Measurements from ENCODE around the gene XRCC3. TPM values are rescaled to one million over a fixed set of nuclear protein-coding genes. Genes with fewer than 3 reads are reported as not detected.

The XRCC3 gene
- total and polyA plus RNA-seq, 10 of the 15 experiments (the other 5 are each of a cell fraction or from before 2014, with no cell fraction given): 0.37 to 52.0 (median 26.8) TPM

- Histone ChIP-seq H3K27me3 (replicated peaks in 1 of 2; ENCODE audit: control insufficient read depth in 2 of 2, insufficient read depth in 2 of 2, low read length in 1 of 2) (no peaks in the 10 kb centered on the region), H3K79me2 (ENCODE audit: control insufficient read depth, insufficient read depth, low read length) (no peaks in the 10 kb centered on the region), H3K9me3 (replicated peaks; ENCODE audit: control insufficient read depth, insufficient read depth, low read length) (no peaks in the 10 kb centered on the region), H3K4me1 (ENCODE audit: control insufficient read depth, insufficient read depth, low read length) (no peaks in the 10 kb centered on the region), H3K9ac (ENCODE audit: control insufficient read depth, insufficient read depth, low read length) (no peak overlapping the region), H4K20me1 (ENCODE audit: control insufficient read depth, insufficient read depth) (no peaks in the 10 kb centered on the region), H3K4me3 (no peak overlapping the region), H2AFZ (ENCODE audit: control insufficient read depth, low read depth, low read length) (no peak overlapping the region), H3K27ac (ENCODE audit: control insufficient read depth, insufficient read depth) (no peak overlapping the region), H3K4me2 (ENCODE audit: control insufficient read depth, insufficient read depth) (no peak overlapping the region), H3K36me3 (ENCODE audit: control insufficient read depth in 2 of 2, insufficient read depth in 2 of 2, low read length in 1 of 2) (peaks cover 0 to 2% of the 10 kb centered on the region in 2 experiments; a peak in 2 of 4 replicates)
- DNase-seq (ENCODE audit: low read depth, low spot score) (no peak), FAIRE-seq (no peak), ATAC-seq (no peak)
- RAD21 ChIA-PET (ENCODE audit: unreplicated experiment): no interaction called here
- over 99% methylated on average over 10 of the region's 10 CpGs for WGBS (ENCODE audit: insufficient coverage, insufficient replicate concordance, low lambda C conversion rate, missing lambda C conversion rate)
- in situ Hi-C loops (cut with MboI): no loop called here
- no TSS peak for BruUV-seq (replicated peaks)
- SMC1A ChIA-PET (ENCODE audit: uncharacterized antibody, unreplicated experiment): no interaction called here
- POLR2A ChIA-PET: no interaction called here
- CTCF ChIA-PET: no interaction called here
- TF ChIP-seq ASH2L (IDR thresholded peaks at IDR 0.05; ENCODE audit: borderline replicate concordance, low read depth) (no peak), ZNF274 (IDR thresholded peaks at IDR 0.05; ENCODE audit: insufficient read depth, insufficient read length) (no peak), PAX5 (IDR thresholded peaks at IDR 0.05; ENCODE audit: borderline replicate concordance, low read depth, low read length) (no peak), ZNF622 (IDR thresholded peaks at IDR 0.05) (no peak), CHD2 (IDR thresholded peaks at IDR 0.05; ENCODE audit: borderline replicate concordance, low read depth, low read length) (no peak), HDAC6 (IDR thresholded peaks at IDR 0.05; ENCODE audit: unreplicated experiment) (no peak), KDM1A (IDR thresholded peaks at IDR 0.05; ENCODE audit: borderline replicate concordance) (no peak), ETV6 (conservative IDR thresholded peaks at IDR 0.05 in 1 of 2, IDR thresholded peaks at IDR 0.05 in 1 of 2; ENCODE audit: borderline replicate concordance in 1 of 2, low read depth in 1 of 2) (no peak), SMAD1 (IDR thresholded peaks at IDR 0.05; ENCODE audit: low read depth, partially characterized antibody) (no peak), POLR2A (IDR thresholded peaks at IDR 0.05; ENCODE audit: low read depth, low read length) (no peak), IKZF2 (IDR thresholded peaks at IDR 0.05) (no peak), MTA3 (IDR thresholded peaks at IDR 0.05; ENCODE audit: borderline replicate concordance, low read length) (no peak), ZBED1 (IDR thresholded peaks at IDR 0.05; ENCODE audit: borderline replicate concordance) (no peak), BHLHE40 (IDR thresholded peaks at IDR 0.05; ENCODE audit: borderline replicate concordance in 1 of 2, low read depth in 2 of 2, low read length in 1 of 2) (no peak), GATAD2B (conservative IDR thresholded peaks at IDR 0.05; ENCODE audit: low read depth) (no peak), FOS (IDR thresholded peaks at IDR 0.05; ENCODE audit: borderline replicate concordance, extremely low read depth, insufficient read length) (no peak), STAT1 (conservative IDR thresholded peaks at IDR 0.05) (no peak), ESRRA (IDR thresholded peaks at IDR 0.05; ENCODE audit: low read length) (no peak), BCL11A (IDR thresholded peaks at IDR 0.05; ENCODE audit: low read depth, low read length) (no peak)
- intact Hi-C loops (cut with micrococcal nuclease; ENCODE audit: unreplicated experiment): no loop called here
These were observed 31.4 kb upstream of the XRCC3 start for GRCh38 chr14:103746701-103747100.
